GM19463 (cell line): Measurements from ENCODE around the gene EIF2S2.

ENCODE experiments used
- ATAC-seq: cut with Tn5 transposase; IDR thresholded peaks from one replicate; pipeline ENCODE4 v1.9.1; 2021; ENCODE audit warnings: mild to moderate bottlenecking, moderate library complexity; ENCODE audit not compliant: unreplicated experiment

EIF2S2 gene

GRCh38 chr20:34090645-34091044 is 21.4 kb downstream of the EIF2S2 start:
- ATAC-seq = no peak

- no peak for ATAC-seq
Observed at GRCh38 chr20:34089655-34090345, 22.2 kb downstream of the EIF2S2 start.

GRCh38 chr20:34089175-34089479 is 22.9 kb downstream of the EIF2S2 start:
- no peak for ATAC-seq

DNA sequence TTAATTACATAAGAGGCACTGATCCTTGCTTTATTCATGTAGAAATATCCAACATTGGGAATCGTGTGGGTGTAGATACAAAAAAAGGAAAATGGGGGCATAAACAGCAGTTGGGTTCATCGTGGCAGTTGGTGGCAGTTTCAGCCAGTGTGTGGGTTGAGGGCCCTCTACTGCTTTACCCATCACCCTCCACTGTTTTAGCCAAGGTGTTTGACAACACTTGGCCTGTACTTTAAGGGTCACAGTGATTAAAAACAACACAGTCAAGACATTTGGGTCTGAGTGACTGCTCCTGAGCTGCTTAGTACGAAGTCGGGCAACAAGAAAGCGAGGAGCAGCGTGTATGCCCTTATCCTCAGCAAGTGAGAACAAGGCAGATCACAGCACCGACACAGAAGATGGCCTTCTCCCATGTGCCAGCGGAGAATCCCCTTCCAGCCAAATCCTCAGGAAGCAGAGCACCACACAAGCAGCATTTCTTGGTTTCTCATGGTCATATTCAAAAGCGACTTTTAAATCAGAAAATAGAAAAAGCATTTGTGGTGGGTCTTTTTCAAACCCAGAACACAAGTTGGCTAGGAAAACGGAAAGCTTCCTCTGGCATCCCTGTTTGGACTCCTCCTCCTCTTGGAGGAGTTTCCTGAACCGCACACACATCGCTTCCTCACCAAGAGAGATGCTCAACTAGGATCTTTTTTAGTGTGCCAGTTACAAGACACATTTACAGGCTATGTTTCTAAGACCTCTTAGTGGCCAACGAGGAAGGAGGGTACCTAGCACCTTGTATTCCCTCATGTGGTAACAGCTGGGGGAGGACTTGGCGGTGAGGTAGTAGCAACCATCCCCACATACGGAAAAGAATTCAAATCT is 23.5 kb downstream of the EIF2S2 start:
- ATAC-seq = no peak

DNA sequence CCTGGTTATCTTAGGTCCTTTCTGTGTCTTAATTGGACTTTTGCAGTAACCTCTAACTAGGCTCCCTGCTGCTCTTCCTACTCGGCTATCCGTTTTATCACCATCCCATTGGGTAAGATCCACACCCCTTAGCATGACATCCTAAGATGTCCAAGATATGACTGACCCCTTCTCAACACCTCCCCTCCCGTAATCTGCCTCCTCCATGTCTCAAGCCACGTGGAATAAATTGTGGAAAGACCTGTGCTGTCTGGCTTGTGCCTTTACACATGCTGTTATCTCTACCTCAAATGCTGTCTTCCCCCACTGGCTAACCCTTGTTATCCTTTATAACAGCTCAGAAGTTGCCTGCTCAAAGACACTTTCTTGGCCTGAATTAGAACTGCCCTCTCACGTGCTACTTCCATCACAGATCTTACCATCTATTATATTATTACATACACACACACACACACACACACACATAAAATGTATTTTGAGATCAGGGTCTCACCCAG is 26.5 kb downstream of the EIF2S2 start:
- no peak for ATAC-seq

GRCh38 chr20:34084227-34084923 is 27.7 kb downstream of the EIF2S2 start:
- no peak for ATAC-seq

- no peak for ATAC-seq
Observed at GRCh38 chr20:34083781-34084180, 28.3 kb downstream of the EIF2S2 start.

GRCh38 chr20:34083137-34083536 is 28.9 kb downstream of the EIF2S2 start:
- no peak for ATAC-seq

DNA sequence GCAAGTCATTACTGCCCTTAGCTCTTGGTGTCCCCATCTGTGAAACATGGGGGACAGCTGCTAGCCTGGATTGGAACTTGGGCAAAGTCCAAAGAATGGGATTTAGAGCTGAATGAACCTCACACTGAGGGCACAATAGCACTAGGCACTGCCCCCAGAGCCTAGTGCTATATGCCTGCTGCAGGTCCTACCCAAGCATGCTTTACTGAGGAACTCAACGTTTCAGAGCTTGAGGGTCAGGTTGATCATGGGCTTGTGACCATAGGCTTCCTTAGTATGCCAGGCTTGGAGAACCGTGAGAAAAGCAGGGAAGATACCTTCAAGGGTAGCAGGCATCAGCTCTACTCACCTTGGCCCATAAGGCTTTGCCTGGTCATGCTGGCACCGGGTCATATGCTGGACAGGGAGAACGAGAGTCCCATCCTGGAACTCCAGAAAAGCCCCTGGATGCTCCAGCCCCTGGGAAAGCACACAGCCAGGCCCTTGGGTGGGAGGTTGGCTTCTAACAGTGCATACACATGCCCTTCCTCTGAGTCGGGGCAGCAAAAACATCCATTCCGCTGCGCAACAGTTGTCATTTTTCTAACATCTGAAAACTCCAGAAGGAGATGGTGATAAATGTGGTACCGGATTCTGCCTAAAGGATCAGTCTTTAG is 29.7 kb downstream of the EIF2S2 start:
- no peak for ATAC-seq

- ATAC-seq = no peak
Observed at GRCh38 chr20:34079818-34080217, 32.2 kb downstream of the EIF2S2 start.

DNA sequence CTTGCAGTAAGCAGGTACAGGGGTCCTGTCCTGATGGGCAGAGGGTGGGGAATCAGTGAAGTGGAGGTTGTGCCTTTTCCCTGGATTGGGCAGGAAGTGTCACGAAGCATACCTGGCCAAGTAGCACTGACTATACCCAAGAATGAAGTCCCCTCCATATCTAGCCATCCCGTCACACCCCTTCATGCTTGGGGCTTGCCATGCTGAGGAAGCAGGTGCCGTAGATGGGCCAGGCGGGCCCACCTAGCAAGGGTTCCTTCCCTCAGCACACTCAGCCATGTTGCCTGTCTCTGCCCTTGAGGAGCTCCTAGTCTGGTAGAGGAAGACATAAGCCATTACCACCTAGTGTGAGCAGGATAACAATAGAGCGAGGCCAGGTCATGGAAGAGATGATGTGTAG is 33.5 kb downstream of the EIF2S2 start:
- ATAC-seq = no peak

GRCh38 chr20:34076952-34077351 is 35.1 kb downstream of the EIF2S2 start:
- ATAC-seq = no peak

- no peak for ATAC-seq
Observed at GRCh38 chr20:34075647-34076046, 36.4 kb downstream of the EIF2S2 start.

DNA sequence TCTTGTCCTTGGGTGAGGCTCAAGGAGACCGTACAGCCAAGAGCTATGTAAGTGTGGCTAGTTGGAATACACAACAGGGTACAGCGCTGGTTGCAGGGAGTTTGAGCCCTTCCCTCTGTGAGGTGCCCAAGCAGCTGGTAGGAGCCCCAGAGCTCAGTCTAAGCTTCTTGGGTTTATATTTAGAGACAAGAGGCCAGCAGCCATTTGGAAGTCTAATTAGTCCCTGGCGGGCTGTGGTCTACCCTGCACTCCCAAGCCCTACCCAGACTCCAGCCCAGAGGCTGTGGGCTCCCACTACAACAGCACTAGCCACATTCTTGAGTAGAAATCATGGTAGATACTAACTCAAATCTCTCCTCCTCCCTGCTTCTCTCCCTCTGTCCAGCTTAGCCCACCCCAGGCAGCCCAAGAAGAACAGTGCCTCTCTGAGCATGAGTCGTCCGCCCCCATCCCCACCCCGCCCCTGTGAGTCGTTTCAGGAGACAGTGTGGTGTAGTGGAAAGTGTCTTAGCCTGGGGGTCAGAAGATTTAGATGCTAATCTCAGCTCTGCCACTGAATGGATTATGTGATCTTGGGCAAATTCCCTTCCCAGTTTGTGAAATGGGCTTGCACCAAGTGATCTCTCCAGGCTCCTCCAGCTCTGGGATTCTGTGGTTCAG is 37.8 kb downstream of the EIF2S2 start:
- no peak for ATAC-seq

- ATAC-seq = no peak
Observed at GRCh38 chr20:34072778-34073177, 39.3 kb downstream of the EIF2S2 start.

GRCh38 chr20:34072076-34072475 is 40.0 kb downstream of the EIF2S2 start:
- no peak for ATAC-seq

GRCh38 chr20:34070859-34071258 is 41.2 kb downstream of the EIF2S2 start:
- no peak for ATAC-seq

DNA sequence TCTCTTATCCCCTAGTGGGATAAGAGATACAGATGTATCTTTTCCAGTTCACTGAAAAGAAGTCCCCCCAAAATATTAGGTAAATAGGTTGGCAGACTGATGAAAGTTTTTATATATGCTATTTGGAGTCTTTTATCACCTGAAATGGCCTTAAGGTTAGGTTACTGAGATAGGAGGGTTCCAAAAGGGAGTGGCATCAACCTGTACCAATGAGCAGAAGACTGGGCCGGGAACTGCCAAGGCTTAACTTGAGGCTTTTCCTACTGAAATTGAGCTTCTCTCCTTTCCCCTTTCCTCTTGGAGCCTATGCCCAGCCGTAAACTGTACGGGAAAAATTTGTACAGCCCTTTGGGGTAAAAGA is 42.0 kb downstream of the EIF2S2 start:
- ATAC-seq = no peak

GRCh38 chr20:34069341-34070078 is 42.5 kb downstream of the EIF2S2 start:
- ATAC-seq = peak; percentile 75

DNA sequence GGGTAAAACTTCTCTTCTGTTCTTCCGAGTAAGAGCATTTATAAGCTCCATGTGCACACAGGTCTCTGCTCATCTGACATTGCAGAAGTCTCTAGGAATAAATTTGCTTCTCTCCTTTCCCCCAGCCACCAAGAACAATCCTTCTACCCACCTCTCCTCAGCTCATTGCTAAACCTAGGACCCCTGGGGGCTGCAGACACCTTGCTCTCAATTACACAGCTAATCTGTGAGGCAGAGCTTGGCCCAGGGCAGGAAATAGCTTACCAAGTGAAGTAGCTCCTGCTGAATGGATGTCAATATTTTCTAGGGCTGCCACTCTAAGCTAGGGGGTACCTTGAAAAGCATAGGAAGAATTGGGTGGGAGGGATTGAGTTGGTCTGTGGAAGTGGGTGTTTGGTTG is 44.0 kb downstream of the EIF2S2 start:
- no peak for ATAC-seq
